ENCODE results near the gene MEX3A. TPM values are rescaled to one million over a fixed set of nuclear protein-coding genes. Genes with fewer than 3 reads are reported as not detected.
"Not testable (repeated sequence)": the region's sequence is repeated elsewhere in the genome, so short reads cannot be mapped to it uniquely, and the experiment has no call there.

The MEX3A gene
- total RNA-seq, 6 donors from 2014 or later, result 0.26 to 2.0 (median 1.00) TPM; not detected in 1

DNA sequence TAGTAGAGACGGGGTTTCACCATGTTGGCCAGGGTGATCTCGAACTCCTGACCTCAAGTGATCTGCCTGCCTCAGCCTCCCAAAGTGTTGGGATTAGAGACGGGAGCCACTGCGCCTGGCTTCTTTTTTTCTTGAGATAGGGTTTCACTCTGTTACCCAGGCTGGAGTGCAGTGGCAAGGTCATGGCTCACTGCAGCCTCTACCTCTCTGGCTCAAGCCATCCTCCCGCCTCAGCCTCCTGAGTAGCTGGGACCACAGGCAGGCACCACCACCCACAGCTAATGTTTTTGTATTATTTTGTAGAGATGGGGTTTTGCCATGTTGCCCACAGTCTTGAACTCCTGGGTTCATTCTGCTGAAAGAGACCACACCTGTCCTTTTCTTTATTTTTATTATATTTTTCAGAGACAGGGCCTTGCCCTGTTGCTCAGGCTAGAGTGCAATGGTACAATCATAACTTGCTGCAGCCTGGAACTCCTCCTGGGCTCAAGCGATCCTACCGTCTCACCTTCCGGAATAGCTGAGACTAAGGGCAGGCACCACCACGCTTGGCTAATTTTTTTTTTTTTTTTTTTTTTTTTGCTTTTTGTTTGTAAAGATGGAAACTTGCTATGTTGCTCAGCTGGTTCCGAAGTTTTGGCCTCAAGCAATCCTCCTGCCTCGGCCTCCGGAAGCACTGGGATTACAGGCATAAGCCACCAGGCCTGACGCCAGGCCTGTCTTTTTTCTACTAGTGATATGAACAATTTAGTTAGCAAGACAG is 35.3 kb upstream of the MEX3A start:
- DNase-seq (no peak), ATAC-seq (ENCODE audit: low FRiP score in 2 of 2) (no peak)
- Histone ChIP-seq H3K36me3 (peaks cover 0 to 9% (median 3%) of the 10 kb centered on the region in 4 donors), H3K4me3 (peak overlapping the region in 3 of 4 donors; percentile 80 to 96 (median 82)), H3K27me3 (no peaks in the 10 kb centered on the region), H3K4me1 (peaks cover 63 to 79% (median 69%) of the 10 kb centered on the region in 4 donors), H3K9me3 (no peaks in the 10 kb centered on the region), H3K27ac (peak overlapping the region; percentile 46 to 98 (median 96))
- TF ChIP-seq EP300 (IDR thresholded peaks at IDR 0.05), result no peak
- TF ChIP-seq POLR2AphosphoS5 (IDR thresholded peaks at IDR 0.05), result no peak
- TF ChIP-seq POLR2A (IDR thresholded peaks at IDR 0.05), result no peak
- TF ChIP-seq, protein P1, sequence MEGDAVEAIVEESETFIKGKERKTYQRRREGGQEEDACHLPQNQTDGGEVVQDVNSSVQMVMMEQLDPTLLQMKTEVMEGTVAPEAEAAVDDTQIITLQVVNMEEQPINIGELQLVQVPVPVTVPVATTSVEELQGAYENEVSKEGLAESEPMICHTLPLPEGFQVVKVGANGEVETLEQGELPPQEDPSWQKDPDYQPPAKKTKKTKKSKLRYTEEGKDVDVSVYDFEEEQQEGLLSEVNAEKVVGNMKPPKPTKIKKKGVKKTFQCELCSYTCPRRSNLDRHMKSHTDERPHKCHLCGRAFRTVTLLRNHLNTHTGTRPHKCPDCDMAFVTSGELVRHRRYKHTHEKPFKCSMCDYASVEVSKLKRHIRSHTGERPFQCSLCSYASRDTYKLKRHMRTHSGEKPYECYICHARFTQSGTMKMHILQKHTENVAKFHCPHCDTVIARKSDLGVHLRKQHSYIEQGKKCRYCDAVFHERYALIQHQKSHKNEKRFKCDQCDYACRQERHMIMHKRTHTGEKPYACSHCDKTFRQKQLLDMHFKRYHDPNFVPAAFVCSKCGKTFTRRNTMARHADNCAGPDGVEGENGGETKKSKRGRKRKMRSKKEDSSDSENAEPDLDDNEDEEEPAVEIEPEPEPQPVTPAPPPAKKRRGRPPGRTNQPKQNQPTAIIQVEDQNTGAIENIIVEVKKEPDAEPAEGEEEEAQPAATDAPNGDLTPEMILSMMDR (IDR thresholded peaks at IDR 0.05), result no peak
- 75 to 77% methylated on average over 13 of the region's 13 CpGs for WGBS, 2 donors

DNA sequence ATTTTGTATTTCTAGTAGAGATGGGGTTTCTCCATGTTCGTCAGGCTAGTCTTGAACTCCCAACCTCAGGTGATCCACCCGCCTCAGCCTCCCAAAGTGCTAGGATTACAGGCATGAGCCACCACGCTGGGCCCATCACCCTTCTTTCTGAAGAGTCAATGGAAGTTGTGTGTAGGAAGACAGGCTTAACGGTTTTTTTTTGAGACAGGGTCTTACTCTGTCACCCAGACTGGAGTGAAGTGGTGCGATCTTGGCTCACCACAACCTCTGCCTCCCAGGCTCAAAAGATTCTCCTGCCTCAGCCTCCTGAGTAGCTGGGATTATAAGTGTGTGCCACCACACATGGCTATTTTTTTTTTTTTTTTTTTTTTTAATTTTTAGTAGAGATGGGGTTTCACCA is 34.5 kb upstream of the MEX3A start:
- Histone ChIP-seq H3K4me1 (peaks cover 54 to 70% (median 61%) of the 10 kb centered on the region in 4 donors), H3K27ac (peak overlapping the region; percentile 93 to 98 (median 96)), H3K4me3 (peak overlapping the region; percentile 80 to 96 (median 83))
- H3K27me3 ChIP-seq; ATAC-seq (ENCODE audit: low FRiP score in 2 of 2); DNase-seq; H3K36me3 ChIP-seq; H3K9me3 ChIP-seq: not testable (repeated sequence)
- WGBS, 2 donors, result 78% methylated on average over 5 of the region's 5 CpGs

DNA sequence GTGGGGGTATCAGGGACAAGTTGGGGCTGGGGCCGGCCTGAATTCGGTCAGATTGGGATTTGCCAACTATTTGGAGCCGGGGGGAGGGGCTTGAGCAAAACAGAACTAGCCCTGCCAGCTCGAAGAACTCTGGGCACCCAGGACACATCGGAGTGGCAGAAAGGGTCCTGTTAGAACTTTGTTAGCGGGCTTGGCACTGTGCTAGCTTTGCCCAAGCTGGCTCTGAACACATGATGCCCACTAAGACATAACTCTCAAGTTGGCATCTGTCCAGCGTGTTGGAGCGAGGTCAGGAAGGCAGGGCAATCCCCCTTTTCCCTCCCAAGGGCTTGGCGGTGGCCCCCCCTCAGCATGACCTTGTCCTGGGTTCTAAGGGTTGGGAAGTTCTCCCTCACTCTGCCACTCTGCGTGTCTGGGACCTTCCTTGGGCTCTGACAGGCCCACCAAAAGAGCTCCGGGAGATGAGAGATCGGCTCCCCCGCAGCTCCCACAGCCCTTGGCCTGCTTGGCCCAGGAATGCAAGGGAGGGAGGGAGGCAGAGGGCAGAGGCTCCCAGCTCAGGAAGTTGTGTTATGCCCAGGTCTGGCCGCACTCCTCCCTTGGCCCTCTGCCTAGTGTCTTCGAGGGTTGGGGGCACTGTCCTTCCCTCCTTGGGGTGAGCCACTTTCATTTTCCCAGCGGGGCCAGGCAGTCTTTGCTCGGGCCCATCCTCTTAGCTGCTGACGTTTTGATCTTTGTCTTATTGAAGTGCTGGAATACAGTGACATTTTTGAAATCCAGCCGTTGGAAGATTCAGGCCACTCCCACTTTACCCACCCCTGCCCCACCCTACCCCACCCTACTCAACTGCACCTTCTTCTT is 33.5 kb upstream of the MEX3A start:
- Histone ChIP-seq H3K9me3 (no peaks in the 10 kb centered on the region), H3K27me3 (no peaks in the 10 kb centered on the region), H3K36me3 (peaks cover 0 to 9% (median 3%) of the 10 kb centered on the region in 4 donors), H3K4me1 (peaks cover 44 to 62% (median 51%) of the 10 kb centered on the region in 4 donors), H3K4me3 (peak overlapping the region; percentile 80 to 96 (median 83)), H3K27ac (peak overlapping the region; percentile 93 to 98 (median 96))
- peak in 2 of 4 donors; percentile 47 to 49 for TF ChIP-seq POLR2A (IDR thresholded peaks at IDR 0.05)
- no peak for TF ChIP-seq EP300 (IDR thresholded peaks at IDR 0.05)
- TF ChIP-seq, protein P1 (IDR thresholded peaks at IDR 0.05), result peak in 1 of 6 experiments; percentile 6
- peak; percentile 58 to 64 for TF ChIP-seq POLR2AphosphoS5 (IDR thresholded peaks at IDR 0.05)
- 2 to 5% methylated on average over 9 to 19 of the region's 19 CpGs for WGBS, 2 donors
- peak in 1 of 2 donors; percentile 57 for DNase-seq
- ATAC-seq (ENCODE audit: low FRiP score in 2 of 2), result peak; percentile 6 to 78

DNA sequence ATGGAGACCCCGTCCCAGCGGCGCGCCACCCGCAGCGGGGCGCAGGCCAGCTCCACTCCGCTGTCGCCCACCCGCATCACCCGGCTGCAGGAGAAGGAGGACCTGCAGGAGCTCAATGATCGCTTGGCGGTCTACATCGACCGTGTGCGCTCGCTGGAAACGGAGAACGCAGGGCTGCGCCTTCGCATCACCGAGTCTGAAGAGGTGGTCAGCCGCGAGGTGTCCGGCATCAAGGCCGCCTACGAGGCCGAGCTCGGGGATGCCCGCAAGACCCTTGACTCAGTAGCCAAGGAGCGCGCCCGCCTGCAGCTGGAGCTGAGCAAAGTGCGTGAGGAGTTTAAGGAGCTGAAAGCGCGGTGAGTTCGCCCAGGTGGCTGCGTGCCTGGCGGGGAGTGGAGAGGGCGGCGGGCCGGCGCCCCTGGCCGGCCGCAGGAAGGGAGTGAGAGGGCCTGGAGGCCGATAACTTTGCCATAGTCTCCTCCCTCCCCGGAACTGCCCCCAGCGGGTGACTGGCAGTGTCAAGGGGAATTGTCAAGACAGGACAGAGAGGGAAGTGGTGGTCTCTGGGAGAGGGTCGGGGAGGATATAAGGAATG is 32.8 kb upstream of the MEX3A start:
- Histone ChIP-seq H3K27me3 (no peaks in the 10 kb centered on the region), H3K4me3 (peak overlapping the region; percentile 80 to 96 (median 83)), H3K36me3 (peaks cover 0 to 3% (median under 1%) of the 10 kb centered on the region in 4 donors), H3K9me3 (no peaks in the 10 kb centered on the region), H3K27ac (peak overlapping the region; percentile 93 to 98 (median 96)), H3K4me1 (peaks cover 37 to 54% (median 44%) of the 10 kb centered on the region in 4 donors)
- peak; percentile 21 to 58 for ATAC-seq (ENCODE audit: low FRiP score in 2 of 2)
- DNase-seq, result peak in 1 of 2 donors; percentile 90
- TF ChIP-seq POLR2AphosphoS5 (IDR thresholded peaks at IDR 0.05) (peak in 1 of 2 donors; percentile 5), EP300 (IDR thresholded peaks at IDR 0.05) (no peak), POLR2A (IDR thresholded peaks at IDR 0.05) (peak in 2 of 4 donors; percentile 38 to 64)
- 0 to 3% methylated on average over 23 to 34 of the region's 49 CpGs for WGBS, 2 donors

DNA sequence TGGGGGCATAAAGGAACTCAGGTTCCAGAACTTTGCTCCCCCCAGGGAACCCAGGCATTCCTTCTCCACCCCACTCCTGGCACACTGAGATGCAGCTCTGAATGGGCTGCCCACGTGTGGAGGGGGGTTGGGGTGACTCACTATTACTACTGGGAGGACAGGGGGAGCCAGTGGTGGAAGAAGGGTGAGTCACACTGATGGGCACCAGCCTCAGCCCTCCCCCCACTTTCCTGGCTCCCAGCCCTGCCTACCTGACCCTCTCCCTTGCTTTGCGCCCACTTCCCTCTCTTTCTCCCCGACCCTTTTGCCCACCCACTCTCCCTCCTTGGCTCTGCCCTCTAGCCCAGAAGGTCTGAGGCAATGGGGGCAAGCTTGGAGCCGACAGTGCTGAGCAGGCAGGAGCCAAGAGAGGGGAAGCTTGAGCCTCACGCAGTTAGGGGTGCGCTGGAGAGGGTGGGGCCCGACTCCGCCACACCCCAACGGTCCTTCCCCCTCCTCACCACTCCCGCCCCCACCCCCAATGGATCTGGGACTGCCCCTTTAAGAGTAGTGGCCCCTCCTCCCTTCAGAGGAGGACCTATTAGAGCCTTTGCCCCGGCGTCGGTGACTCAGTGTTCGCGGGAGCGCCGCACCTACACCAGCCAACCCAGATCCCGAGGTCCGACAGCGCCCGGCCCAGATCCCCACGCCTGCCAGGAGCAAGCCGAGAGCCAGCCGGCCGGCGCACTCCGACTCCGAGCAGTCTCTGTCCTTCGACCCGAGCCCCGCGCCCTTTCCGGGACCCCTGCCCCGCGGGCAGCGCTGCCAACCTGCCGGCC is 32.0 kb upstream of the MEX3A start, which contains the start of gene LMNA:
Gene LMNA, plus strand, starts transcription at position 611 of the 818 bp plus-strand sequence. CDS start 208 bp downstream, outside the sequence.
- WGBS, 2 donors, result 1 to 2% methylated on average over 14 to 25 of the region's 37 CpGs
- Histone ChIP-seq H3K4me3 (peak within 1 kb of the TSS; percentile 80 to 96 (median 83)), H3K27me3 (no peaks in the 10 kb centered on the region), H3K9me3 (no peaks in the 10 kb centered on the region), H3K36me3 (peaks cover 0 to 3% (median 0%) of the 10 kb centered on the region in 4 donors), H3K27ac (peak within 1 kb of the TSS; percentile 93 to 98 (median 96)), H3K4me1 (peaks cover 30 to 47% (median 37%) of the 10 kb centered on the region in 4 donors)
- ATAC-seq (ENCODE audit: low FRiP score in 2 of 2) (peak; percentile 89 to 94), DNase-seq (peak; percentile 94 to 96)
- peak; percentile 91 to 99 for TF ChIP-seq POLR2AphosphoS5 (IDR thresholded peaks at IDR 0.05)
- TF ChIP-seq, protein P1 (IDR thresholded peaks at IDR 0.05), result no peak
- peak in 2 of 4 donors; percentile 68 to 78 for TF ChIP-seq EP300 (IDR thresholded peaks at IDR 0.05)
- peak; percentile 64 to 97 (median 90) for TF ChIP-seq POLR2A (IDR thresholded peaks at IDR 0.05)
